Fibroblast of pulmonary artery (primary cell): ENCODE results near the gene CSMD2.
A peak's percentile ranks its signal among the peaks of the same experiment; 100 is the strongest.

Source experiments
- DNase-seq: peaks from one replicate; pipeline ENCODE4 v3.0.0-alpha.2; 2010; ENCODE audit warnings: low read depth
- H3K4me3 ChIP-seq: replicated peaks from 2 replicates; pipeline ENCODE4 v1.5.1; 2011; ENCODE audit warnings: low read depth, mild to moderate bottlenecking, control low read depth, low read length, moderate library complexity
- CTCF ChIP-seq: IDR thresholded peaks from 2 replicates; pipeline ENCODE4 v1.5.1; 2011; ENCODE audit warnings: mild to moderate bottlenecking, control low read depth, low read length, inconsistent platforms; ENCODE audit errors: missing control alignments

CSMD2 gene

GRCh38 chr1:33640114-33640660 is 524.8 kb downstream of the CSMD2 start:
- TF ChIP-seq CTCF, result no peak
- DNase-seq, result peak; percentile 10

GRCh38 chr1:33637846-33638440 is 527.1 kb downstream of the CSMD2 start:
- no peak for DNase-seq
- TF ChIP-seq CTCF, result no peak
- H3K4me3 ChIP-seq, result no peak overlapping the region

More at GRCh38 chr1:33640114-33640660, 524.8 kb downstream of the CSMD2 start:
- no peak overlapping the region for H3K4me3 ChIP-seq

GRCh38 chr1:33636209-33636608 is 528.8 kb downstream of the CSMD2 start:
- DNase-seq, result no peak
- no peak for TF ChIP-seq CTCF
- H3K4me3 ChIP-seq, result no peak overlapping the region

- no peak overlapping the region for H3K4me3 ChIP-seq
Observed at GRCh38 chr1:33635336-33636012, 529.6 kb downstream of the CSMD2 start.

GRCh38 chr1:33634806-33635205 is 530.2 kb downstream of the CSMD2 start:
- DNase-seq, result peak; percentile 20
- peak; percentile 54 for TF ChIP-seq CTCF

More at GRCh38 chr1:33635336-33636012, 529.6 kb downstream of the CSMD2 start:
- TF ChIP-seq CTCF, result no peak
- DNase-seq, result no peak

GRCh38 chr1:33634143-33634542 is 530.9 kb downstream of the CSMD2 start:
- no peak for DNase-seq
- TF ChIP-seq CTCF, result no peak
- no peak overlapping the region for H3K4me3 ChIP-seq

More at GRCh38 chr1:33634806-33635205, 530.2 kb downstream of the CSMD2 start:
- no peak overlapping the region for H3K4me3 ChIP-seq
